AG08395 (cell line): Measurements from ENCODE around the gene PDHB.
A peak's percentile ranks its signal among the peaks of the same experiment; 100 is the strongest.

ENCODE experiments used
- DNase-seq: peaks from one replicate; pipeline ENCODE4 v3.0.0; 2012; ENCODE audit warnings: mixed read lengths, low spot score

The PDHB gene

GRCh38 chr3:58403513-58404109, 30.0 kb downstream of the PDHB start:
- DNase-seq, result no peak

DNA sequence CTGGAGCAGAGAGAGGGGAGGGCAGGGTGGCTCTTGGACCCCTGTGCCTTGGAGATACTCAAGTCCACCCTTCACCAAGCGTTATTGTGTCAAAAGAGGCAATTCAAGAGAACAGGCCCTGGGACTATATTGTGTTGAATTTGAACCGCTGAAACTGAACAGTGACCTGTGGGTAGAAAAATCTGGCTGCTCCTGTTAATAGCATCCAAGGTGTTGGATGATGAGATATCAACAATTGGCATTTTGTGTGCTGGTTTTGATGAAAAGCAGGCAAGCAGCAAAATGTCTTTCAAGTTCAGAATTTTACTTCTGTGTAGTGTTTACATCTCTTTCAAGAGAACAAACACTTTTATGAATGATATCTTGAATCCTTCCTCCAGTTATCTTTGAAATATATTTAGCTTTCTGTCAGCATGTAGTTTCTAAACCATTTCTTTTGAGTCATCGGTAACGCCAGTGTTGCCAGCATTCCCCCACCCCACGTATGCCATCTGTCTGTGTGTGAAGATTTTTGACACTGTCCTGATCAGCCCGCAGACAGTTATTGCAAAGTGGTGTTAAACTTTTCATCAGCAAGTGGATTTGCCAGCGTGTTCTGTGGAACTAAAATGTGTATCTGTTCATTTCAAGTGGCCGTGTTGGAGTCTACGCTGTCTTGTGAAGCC, 34.8 kb downstream of the PDHB start:
- DNase-seq, result no peak

GRCh38 chr3:58394339-58394738, 39.3 kb downstream of the PDHB start:
- DNase-seq, result peak; percentile 22

GRCh38 chr3:58392181-58392580, 41.5 kb downstream of the PDHB start:
- no peak for DNase-seq

GRCh38 chr3:58391156-58391865, 42.3 kb downstream of the PDHB start:
- no peak for DNase-seq

DNA sequence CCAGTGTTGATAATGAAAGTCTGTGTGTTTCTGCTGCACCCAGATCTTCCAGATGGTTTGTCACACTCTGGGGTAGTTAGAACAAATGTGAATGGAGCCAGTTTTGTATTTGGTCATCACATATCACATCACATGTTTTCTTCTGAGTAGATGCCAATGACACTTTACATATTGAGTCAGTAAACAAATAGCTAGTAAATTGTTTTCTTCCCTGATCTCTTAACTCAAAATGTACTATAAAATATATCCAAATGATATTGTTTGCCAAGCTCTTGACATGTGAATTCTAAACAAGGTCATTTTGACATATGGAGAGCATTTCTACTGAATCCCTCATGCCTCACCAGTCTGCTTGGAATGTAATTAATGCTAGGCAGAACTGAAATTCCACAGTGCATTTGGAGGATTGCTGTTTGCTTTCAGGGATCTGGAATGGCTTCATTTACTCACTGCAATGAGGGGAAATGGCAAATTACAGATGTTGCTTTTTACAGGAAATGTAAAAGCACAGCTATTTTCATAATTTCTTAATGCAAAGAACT, 45.0 kb downstream of the PDHB start:
- peak; percentile 87 for DNase-seq

DNA sequence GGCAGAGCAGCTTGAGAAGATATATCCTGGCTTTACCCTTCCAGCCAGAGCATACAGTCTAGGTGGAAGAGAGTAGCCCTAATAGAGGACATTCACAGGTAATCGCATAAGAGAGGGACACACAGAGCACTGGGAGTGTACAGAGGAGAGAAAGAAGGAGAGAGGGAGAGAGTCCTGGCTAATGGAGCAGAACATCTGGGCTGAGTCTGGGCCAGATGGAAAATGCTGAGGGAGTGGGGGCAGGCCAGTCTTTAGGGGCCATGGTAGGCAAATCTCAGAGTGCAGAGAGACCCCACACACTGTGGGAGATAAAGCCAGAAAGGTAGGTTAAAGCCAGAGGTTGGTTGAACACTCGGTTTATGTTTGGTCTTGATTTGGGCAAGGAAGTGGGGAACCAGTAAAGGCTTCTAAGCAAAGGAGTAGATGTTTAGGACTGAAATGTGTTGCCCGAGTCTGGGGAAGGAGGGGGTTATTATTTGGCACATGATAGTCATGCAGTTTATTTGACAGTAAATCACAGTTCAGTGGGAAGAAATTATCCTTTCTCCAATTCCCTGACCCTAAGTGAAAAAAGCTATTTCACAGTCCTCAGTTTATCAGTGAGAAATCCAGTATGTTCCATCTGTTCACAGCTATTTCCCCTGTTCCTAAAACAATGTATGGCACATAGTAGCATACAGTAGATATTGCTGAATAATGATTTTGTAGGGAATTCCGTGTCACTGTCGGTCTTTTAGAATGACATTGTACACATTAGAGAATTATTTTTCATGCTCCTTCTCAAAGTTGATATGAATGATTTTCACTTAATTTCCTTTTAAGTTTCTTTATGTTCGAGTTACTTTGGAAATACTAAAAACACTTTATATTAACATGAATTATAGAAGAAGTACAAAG, 45.7 kb downstream of the PDHB start:
- DNase-seq, result no peak

- DNase-seq, result peak; percentile 43
These were observed 46.8 kb downstream of the PDHB start for GRCh38 chr3:58386626-58387365.

- no peak for DNase-seq
These were observed 49.1 kb downstream of the PDHB start for GRCh38 chr3:58384381-58385090.

DNA sequence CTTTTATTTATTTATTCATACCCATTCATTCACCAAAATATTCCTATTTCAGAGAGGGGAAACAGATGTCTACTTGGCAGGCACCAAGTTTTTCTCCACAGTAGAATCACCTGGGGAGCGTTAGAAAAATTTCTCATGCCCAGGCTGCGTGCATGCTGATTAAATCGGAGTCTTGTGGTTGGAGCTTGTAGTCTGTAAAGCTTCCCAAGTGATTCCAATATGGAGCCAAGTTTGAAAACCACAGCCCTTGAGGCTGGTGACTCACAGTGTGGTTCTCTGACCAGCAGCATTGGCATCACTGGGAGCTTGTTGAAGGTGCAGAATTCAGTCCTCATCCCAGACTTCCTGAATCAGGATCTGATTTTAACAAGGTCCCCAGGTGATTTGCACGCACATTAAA, 49.7 kb downstream of the PDHB start:
- DNase-seq, result peak; percentile 90

DNA sequence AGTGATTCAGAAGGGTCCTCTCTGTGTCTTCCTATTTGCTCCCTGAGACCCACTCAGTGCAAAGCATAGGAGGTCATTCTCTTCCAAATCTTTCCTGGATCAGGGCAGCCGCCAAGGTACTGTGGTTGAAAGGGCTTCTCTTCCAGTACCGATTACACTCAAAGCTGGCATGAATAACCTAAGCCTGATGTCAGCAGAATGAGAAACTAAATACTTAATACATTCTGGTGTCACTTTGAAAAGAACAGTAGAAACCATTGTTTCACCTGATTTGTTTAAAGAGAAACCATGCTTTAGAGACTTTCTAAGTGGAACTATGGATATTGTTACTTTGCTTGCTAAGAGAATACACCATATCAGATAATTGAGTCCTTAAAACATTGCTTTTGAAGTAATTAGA, 50.2 kb downstream of the PDHB start:
- DNase-seq, result peak; percentile 49

GRCh38 chr3:58379351-58380073, 54.1 kb downstream of the PDHB start:
- no peak for DNase-seq

DNA sequence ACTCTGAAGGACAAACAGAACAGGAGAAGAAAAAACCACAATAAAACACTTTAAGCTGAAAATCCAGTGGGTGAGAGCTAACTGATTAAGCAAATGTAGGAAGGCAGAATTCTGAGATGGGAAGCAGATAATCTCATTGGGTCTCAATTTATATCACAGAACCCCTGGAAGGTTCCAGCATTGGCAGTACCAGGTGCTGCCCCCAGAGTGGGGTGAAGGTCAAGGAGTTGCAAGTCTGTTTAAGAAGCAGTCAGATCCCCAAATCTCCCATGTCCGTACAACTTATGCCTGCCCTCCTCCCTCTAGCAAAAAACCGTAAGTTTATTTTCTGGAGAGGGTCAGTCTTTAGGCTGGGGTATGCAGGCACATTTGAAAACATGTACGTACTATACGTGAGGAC, 55.9 kb downstream of the PDHB start:
- DNase-seq, result no peak
